Measurements from ENCODE around the gene FOXK1.

DNA sequence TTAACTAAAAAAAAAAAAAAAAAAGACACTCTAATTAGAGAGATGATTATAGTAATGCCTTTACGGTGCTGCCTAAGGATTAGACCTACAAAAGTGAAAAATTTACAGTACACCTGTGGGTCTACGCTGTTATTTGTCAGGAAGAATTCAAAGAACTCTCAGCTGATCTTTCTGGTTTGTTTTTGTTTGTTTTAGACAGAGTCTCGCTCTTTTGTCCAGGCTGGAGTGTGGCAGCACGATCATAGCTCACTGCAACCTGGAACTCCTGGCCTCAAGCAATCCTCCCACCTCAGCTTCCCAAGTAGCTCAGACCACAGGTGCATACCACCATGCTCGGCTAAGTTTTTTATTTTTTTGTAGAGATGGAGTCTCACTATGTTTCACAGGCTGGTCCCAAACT lies 28.3 kb upstream of the FOXK1 start:
- TF ChIP-seq CTCF (IDR thresholded peaks at IDR 0.05) (no peak), POLR2A (IDR thresholded peaks at IDR 0.05) (no peak)

All from ovary (tissue), 3 donors.